Osteocyte (in vitro differentiated cells): ENCODE results near the gene RAP1GAP. TPM values are rescaled to one million over a fixed set of nuclear protein-coding genes. Genes with fewer than 3 reads are reported as not detected.

Experiments used
- DNase-seq: peaks from one replicate; pipeline ENCODE4 v3.0.0; 2021; ENCODE audit warnings: mixed read lengths; ENCODE audit not compliant: unreplicated experiment; ENCODE audit errors: extremely low spot score
- H3K27ac Mint-ChIP-seq: one replicate; pipeline ENCODE4 v1.8.0; 2021; ENCODE audit warnings: mild to moderate bottlenecking, mixed read lengths; ENCODE audit not compliant: unreplicated experiment
- H3K27me3 Mint-ChIP-seq: one replicate; pipeline ENCODE4 v1.8.0; 2021; ENCODE audit warnings: mixed read lengths; ENCODE audit not compliant: unreplicated experiment
- H3K36me3 Mint-ChIP-seq: one replicate; pipeline ENCODE4 v1.8.0; 2021; ENCODE audit warnings: mixed read lengths; ENCODE audit not compliant: unreplicated experiment
- H3K4me1 Mint-ChIP-seq: one replicate; pipeline ENCODE4 v1.8.0; 2021; ENCODE audit warnings: mixed read lengths; ENCODE audit not compliant: unreplicated experiment
- H3K4me3 Mint-ChIP-seq: one replicate; pipeline ENCODE4 v1.8.0; 2021; ENCODE audit warnings: mild to moderate bottlenecking, moderate library complexity, mixed read lengths; ENCODE audit not compliant: unreplicated experiment
- H3K9me3 Mint-ChIP-seq: one replicate; pipeline ENCODE4 v1.8.0; 2021; ENCODE audit warnings: mixed read lengths; ENCODE audit not compliant: unreplicated experiment
- CTCF ChIP-seq: fragments of 200-600 bp; sonication (generic); IDR thresholded peaks from 2 replicates; pipeline ENCODE4 v1.5.0; 2021; ENCODE audit warnings: antibody characterized with exemption, mild to moderate bottlenecking, moderate library complexity
- total RNA-seq: library from RNA; stranded (reverse); gene quantifications from 2 replicates; pipeline ENCODE4 v1.2.1, GENCODE V29; 2021

RAP1GAP gene
- total RNA-seq, 1 donor from 2014 or later, result 3.5 TPM

GRCh38 chr1:21689661-21690372 is 20.7 kb upstream of the RAP1GAP start:
- Mint-ChIP-seq H3K4me1 (no peaks in the 10 kb centered on the region), H3K4me3 (no peak overlapping the region), H3K27ac (no peak overlapping the region), H3K36me3 (peaks cover 67% of the 10 kb centered on the region), H3K9me3 (peaks cover 10% of the 10 kb centered on the region), H3K27me3 (no peaks in the 10 kb centered on the region)
- DNase-seq, result no peak
- no peak for TF ChIP-seq CTCF

- peaks cover 65% of the 10 kb centered on the region for H3K36me3 Mint-ChIP-seq
- no peak overlapping the region for H3K27ac Mint-ChIP-seq
- no peak overlapping the region for H3K4me3 Mint-ChIP-seq
- peaks cover 17% of the 10 kb centered on the region for H3K9me3 Mint-ChIP-seq
- TF ChIP-seq CTCF, result no peak
- no peaks in the 10 kb centered on the region for H3K27me3 Mint-ChIP-seq
- no peaks in the 10 kb centered on the region for H3K4me1 Mint-ChIP-seq
- DNase-seq, result no peak
Measured at GRCh38 chr1:21687081-21687529, 17.9 kb upstream of the RAP1GAP start.

GRCh38 chr1:21685946-21686678 is 17.0 kb upstream of the RAP1GAP start:
- TF ChIP-seq CTCF, result no peak
- no peaks in the 10 kb centered on the region for H3K27me3 Mint-ChIP-seq
- DNase-seq, result no peak
- no peaks in the 10 kb centered on the region for H3K4me1 Mint-ChIP-seq
- peaks cover 17% of the 10 kb centered on the region for H3K9me3 Mint-ChIP-seq
- no peak overlapping the region for H3K27ac Mint-ChIP-seq
- H3K4me3 Mint-ChIP-seq, result no peak overlapping the region
- peaks cover 64% of the 10 kb centered on the region for H3K36me3 Mint-ChIP-seq

- Mint-ChIP-seq H3K4me3 (no peak overlapping the region), H3K9me3 (peaks cover 12% of the 10 kb centered on the region), H3K4me1 (peaks cover 1% of the 10 kb centered on the region), H3K27me3 (no peaks in the 10 kb centered on the region), H3K27ac (no peak overlapping the region), H3K36me3 (peaks cover 69% of the 10 kb centered on the region)
- TF ChIP-seq CTCF, result no peak
- DNase-seq, result no peak
Measured at GRCh38 chr1:21681426-21681825, 12.3 kb upstream of the RAP1GAP start.

GRCh38 chr1:21680918-21681317 is 11.8 kb upstream of the RAP1GAP start:
- H3K9me3 Mint-ChIP-seq, result peaks cover 8% of the 10 kb centered on the region
- no peak overlapping the region for H3K27ac Mint-ChIP-seq

More at GRCh38 chr1:21680918-21681317, 11.8 kb upstream of the RAP1GAP start:
- Mint-ChIP-seq H3K4me1 (peaks cover 4% of the 10 kb centered on the region), H3K36me3 (peaks cover 66% of the 10 kb centered on the region), H3K27me3 (no peaks in the 10 kb centered on the region), H3K4me3 (no peak overlapping the region)
- TF ChIP-seq CTCF, result no peak
- no peak for DNase-seq
